HEK293 (cell line): ENCODE data around the gene SLC22A8.

ENCODE experiments used
- CTCF ChIA-PET: fragments of 350-600 bp; formaldehyde crosslinking; extraction: SDS; loops from one replicate; lab custom pipeline; 2021; ENCODE audit warnings: antibody characterized with exemption; lab: Yijun Ruan, JAX
- POLR2A ChIA-PET: fragments of 300-600 bp; formaldehyde crosslinking; extraction: SDS; loops from one replicate; lab custom pipeline; 2020; ENCODE audit warnings: antibody characterized with exemption, inconsistent platforms; lab: Yijun Ruan, JAX
- H3K27ac ChIP-seq: fragments of 200-500 bp; sonication (Bioruptor generic); 2 replicates; pipeline ENCODE4 v1.5.1; 2014; ENCODE audit warnings: low read depth, low read length, control low read depth, inconsistent platforms; ENCODE audit errors: extremely low read depth
- H3K36me3 ChIP-seq, 2 experiments: fragments of 200-500 bp in 1 of 2; sonication (Bioruptor generic) in 1 of 2; 1 replicate in 1 of 2; 2 replicates in 1 of 2; pipeline ENCODE4 v1.5.1; 2014 to 2017; ENCODE audit warnings: inconsistent platforms in 2 of 2, low read length in 2 of 2; ENCODE audit not compliant: control insufficient read depth in 2 of 2, insufficient read depth in 1 of 2
- H3K4me1 ChIP-seq: fragments of 200-500 bp; sonication (Bioruptor generic); 2 replicates; pipeline ENCODE4 v1.5.1; 2014; ENCODE audit warnings: mild to moderate bottlenecking, low read length, inconsistent platforms; ENCODE audit not compliant: control insufficient read depth, insufficient read depth
- H3K4me3 ChIP-seq: 2 replicates; pipeline ENCODE4 v1.5.1; 2011; ENCODE audit warnings: low read depth, mild to moderate bottlenecking, control low read depth, low read length, moderate library complexity
- H3K9me3 ChIP-seq: fragments of 200-500 bp; sonication (Bioruptor generic); 2 replicates; pipeline ENCODE4 v1.5.1; 2014; ENCODE audit warnings: low read depth, low read length, inconsistent platforms; ENCODE audit not compliant: control insufficient read depth, insufficient read depth
- ELK4 ChIP-seq: IDR thresholded peaks from 2 replicates; pipeline ENCODE4 v1.6.1; 2011; ENCODE audit warnings: mild to moderate bottlenecking, low read depth, low read length, borderline replicate concordance
- GLI4 ChIP-seq: fragments of 450-650 bp; formaldehyde crosslinking; IDR thresholded peaks from 2 replicates; pipeline ENCODE4 v1.5.1; 2016; ENCODE audit warnings: missing biosample characterization, missing genetic modification characterization
- KLF10 ChIP-seq: fragments of 450-650 bp; IDR thresholded peaks from 2 replicates; pipeline ENCODE4 v1.5.1; 2018; ENCODE audit warnings: missing biosample characterization, mild to moderate bottlenecking, missing genetic modification characterization
- SP3 ChIP-seq: fragments of 450-650 bp; formaldehyde crosslinking; IDR thresholded peaks from 2 replicates; pipeline ENCODE4 v1.5.1; 2016; ENCODE audit warnings: missing biosample characterization, missing genetic modification characterization
- SP7 ChIP-seq: fragments of 450-650 bp; formaldehyde crosslinking; IDR thresholded peaks from 2 replicates; pipeline ENCODE4 v1.5.1; 2016; ENCODE audit warnings: missing biosample characterization, missing genetic modification characterization
- YY1 ChIP-seq: fragments of 450-650 bp; formaldehyde crosslinking; IDR thresholded peaks from 2 replicates; pipeline ENCODE4 v1.5.1; 2018; ENCODE audit warnings: missing biosample characterization, missing genetic modification characterization
- ZNF10 ChIP-seq: fragments of 450-650 bp; formaldehyde crosslinking; IDR thresholded peaks from 2 replicates; pipeline ENCODE4 v1.5.1; 2017; ENCODE audit warnings: missing biosample characterization, missing genetic modification characterization
- ZNF2 ChIP-seq: fragments of 450-650 bp; formaldehyde crosslinking; IDR thresholded peaks from 2 replicates; pipeline ENCODE4 v1.5.1; 2016; ENCODE audit warnings: missing biosample characterization, missing genetic modification characterization
- ZNF221 ChIP-seq: fragments of 450-650 bp; formaldehyde crosslinking; IDR thresholded peaks from 2 replicates; pipeline ENCODE4 v1.5.1; 2017; ENCODE audit warnings: missing biosample characterization, missing genetic modification characterization, borderline replicate concordance
- ZNF248 ChIP-seq: fragments of 450-650 bp; formaldehyde crosslinking; IDR thresholded peaks from 2 replicates; pipeline ENCODE4 v1.5.1; 2017; ENCODE audit warnings: missing biosample characterization, missing genetic modification characterization
- ZNF292 ChIP-seq: fragments of 450-650 bp; formaldehyde crosslinking; IDR thresholded peaks from 2 replicates; pipeline ENCODE4 v1.5.1; 2016; ENCODE audit warnings: low read depth, missing biosample characterization, missing genetic modification characterization, borderline replicate concordance
- ZNF398 ChIP-seq: fragments of 450-650 bp; formaldehyde crosslinking; IDR thresholded peaks from 2 replicates; pipeline ENCODE4 v1.5.1; 2017; ENCODE audit warnings: missing biosample characterization, missing genetic modification characterization
- ZNF473 ChIP-seq: fragments of 450-650 bp; formaldehyde crosslinking; IDR thresholded peaks from 2 replicates; pipeline ENCODE4 v1.5.1; 2017; ENCODE audit warnings: missing biosample characterization, missing genetic modification characterization
- ZNF514 ChIP-seq: fragments of 450-650 bp; formaldehyde crosslinking; IDR thresholded peaks from 2 replicates; pipeline ENCODE4 v1.5.1; 2016; ENCODE audit warnings: missing biosample characterization, missing genetic modification characterization
- ZNF561 ChIP-seq: fragments of 450-650 bp; IDR thresholded peaks from 2 replicates; pipeline ENCODE4 v1.5.1; 2018; ENCODE audit warnings: missing biosample characterization, missing genetic modification characterization, borderline replicate concordance
- ZNF596 ChIP-seq: fragments of 450-650 bp; IDR thresholded peaks from 2 replicates; pipeline ENCODE4 v1.5.0; 2018; ENCODE audit warnings: missing biosample characterization, mild to moderate bottlenecking, missing genetic modification characterization, moderate library complexity
- ZNF624 ChIP-seq: fragments of 450-650 bp; formaldehyde crosslinking; IDR thresholded peaks from 2 replicates; pipeline ENCODE4 v1.5.1; 2017; ENCODE audit warnings: missing biosample characterization, missing genetic modification characterization
- ZNF707 ChIP-seq: fragments of 450-650 bp; formaldehyde crosslinking; IDR thresholded peaks from 2 replicates; pipeline ENCODE4 v1.5.1; 2016; ENCODE audit warnings: missing biosample characterization, missing genetic modification characterization
- ZSCAN30 ChIP-seq: fragments of 450-650 bp; IDR thresholded peaks from 2 replicates; pipeline ENCODE4 v1.5.1; 2018; ENCODE audit warnings: missing biosample characterization, mild to moderate bottlenecking, missing genetic modification characterization, moderate library complexity
- TF ChIP-seq, protein P1 (sequence below): fragments of 450-650 bp; formaldehyde crosslinking; IDR thresholded peaks from 2 replicates; pipeline ENCODE4 v1.5.1; 2017; ENCODE audit warnings: missing biosample characterization, missing genetic modification characterization
- TF ChIP-seq, protein P2 (sequence below): fragments of 450-650 bp; formaldehyde crosslinking; conservative IDR thresholded peaks from 2 replicates; pipeline ENCODE4 v1.5.1; 2016; ENCODE audit warnings: low read depth, missing biosample characterization, missing genetic modification characterization

SLC22A8 gene

DNA sequence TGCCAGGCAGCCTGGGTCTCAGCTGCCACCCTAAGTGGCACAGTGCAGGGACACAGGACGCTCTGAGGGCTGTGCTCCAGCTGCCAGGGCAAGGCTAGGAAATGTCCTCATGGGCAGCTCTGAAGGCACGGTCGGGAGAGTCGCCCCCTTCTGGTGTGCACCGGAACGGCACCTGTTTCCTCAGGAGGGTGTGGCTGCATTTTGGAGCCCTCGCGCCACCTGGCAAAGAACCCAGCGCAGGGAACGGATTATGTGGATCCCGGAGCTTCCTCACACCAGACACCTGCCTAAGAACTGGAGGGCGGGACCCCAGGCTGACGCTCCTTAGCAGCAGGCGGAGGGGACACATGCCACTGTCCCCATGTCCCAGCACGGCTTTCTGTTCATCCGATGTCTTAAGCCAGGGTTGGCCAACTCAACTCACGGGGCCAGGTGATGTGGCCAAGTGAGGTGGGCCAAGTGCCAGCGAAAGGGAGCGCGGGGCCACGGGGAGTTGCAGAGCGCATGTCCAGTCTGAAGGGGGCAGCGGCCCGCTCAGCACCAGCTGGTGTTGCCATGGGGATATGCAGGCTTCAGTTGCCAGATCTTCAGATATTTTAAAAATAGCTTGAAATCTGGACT, 5.1 kb upstream of the SLC22A8 start (continued):
- TF ChIP-seq, protein P1, sequence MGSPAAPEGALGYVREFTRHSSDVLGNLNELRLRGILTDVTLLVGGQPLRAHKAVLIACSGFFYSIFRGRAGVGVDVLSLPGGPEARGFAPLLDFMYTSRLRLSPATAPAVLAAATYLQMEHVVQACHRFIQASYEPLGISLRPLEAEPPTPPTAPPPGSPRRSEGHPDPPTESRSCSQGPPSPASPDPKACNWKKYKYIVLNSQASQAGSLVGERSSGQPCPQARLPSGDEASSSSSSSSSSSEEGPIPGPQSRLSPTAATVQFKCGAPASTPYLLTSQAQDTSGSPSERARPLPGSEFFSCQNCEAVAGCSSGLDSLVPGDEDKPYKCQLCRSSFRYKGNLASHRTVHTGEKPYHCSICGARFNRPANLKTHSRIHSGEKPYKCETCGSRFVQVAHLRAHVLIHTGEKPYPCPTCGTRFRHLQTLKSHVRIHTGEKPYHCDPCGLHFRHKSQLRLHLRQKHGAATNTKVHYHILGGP: no peak
- TF ChIP-seq ZNF2 (tag by site-specific recombination): no peak
- TF ChIP-seq YY1: no peak
- no peak for TF ChIP-seq ELK4
- TF ChIP-seq ZNF596 (tag by site-specific recombination): no peak
- TF ChIP-seq ZNF561 (tag by site-specific recombination): no peak

DNA sequence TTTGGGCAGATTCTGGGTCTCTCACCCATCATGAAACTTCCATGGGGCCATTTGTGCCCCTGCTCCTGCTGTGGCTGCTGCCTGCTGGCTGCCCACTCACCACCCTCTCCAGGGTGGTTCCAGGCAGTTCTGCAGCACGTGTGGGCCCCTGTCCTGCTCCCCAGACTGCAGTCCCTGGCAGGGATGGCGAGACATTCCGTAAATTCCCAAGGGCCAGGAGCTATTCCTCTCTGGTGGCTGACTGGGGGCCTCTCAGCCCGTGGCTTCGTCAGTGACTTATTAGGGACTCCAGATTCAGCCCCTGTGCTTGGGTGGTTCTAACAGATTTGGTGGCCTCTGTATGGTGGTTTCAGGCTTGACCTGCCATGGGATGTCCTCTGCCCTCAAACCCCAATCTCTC, 3.9 kb upstream of the SLC22A8 start:
- H3K9me3 ChIP-seq: no peaks in the 10 kb centered on the region
- no peaks in the 10 kb centered on the region; the same call in 1 of the 2 replicates for H3K4me1 ChIP-seq
- ChIA-PET POLR2A (interaction anchor here (0.7 to 1.6 kb wide), 2 partner anchors 105 to 178 kb away, joined by 3 to 5 read pairs; no protein-coding TSS in a partner anchor), CTCF (interaction anchor here (1.0 to 8.6 kb wide), 9 partner anchors 10 to 121 kb away, joined by 3 to 450 read pairs (median 5); no protein-coding TSS in a partner anchor)
- TF ChIP-seq SP7 (tag by site-specific recombination) (no peak), KLF10 (tag by site-specific recombination) (no peak), ZNF514 (tag by site-specific recombination) (no peak), ZNF10 (tag by site-specific recombination) (no peak), SP3 (tag by site-specific recombination) (no peak), ZNF221 (tag by site-specific recombination) (no peak), ZNF398 (no peak), GLI4 (tag by site-specific recombination) (no peak), ZSCAN30 (tag by site-specific recombination) (no peak), ZNF248 (tag by site-specific recombination) (no peak), ZNF292 (tag by site-specific recombination) (no peak), ZNF707 (no peak), ZNF473 (tag by site-specific recombination) (no peak), ZNF624 (tag by site-specific recombination) (no peak)
- TF ChIP-seq, protein P2, sequence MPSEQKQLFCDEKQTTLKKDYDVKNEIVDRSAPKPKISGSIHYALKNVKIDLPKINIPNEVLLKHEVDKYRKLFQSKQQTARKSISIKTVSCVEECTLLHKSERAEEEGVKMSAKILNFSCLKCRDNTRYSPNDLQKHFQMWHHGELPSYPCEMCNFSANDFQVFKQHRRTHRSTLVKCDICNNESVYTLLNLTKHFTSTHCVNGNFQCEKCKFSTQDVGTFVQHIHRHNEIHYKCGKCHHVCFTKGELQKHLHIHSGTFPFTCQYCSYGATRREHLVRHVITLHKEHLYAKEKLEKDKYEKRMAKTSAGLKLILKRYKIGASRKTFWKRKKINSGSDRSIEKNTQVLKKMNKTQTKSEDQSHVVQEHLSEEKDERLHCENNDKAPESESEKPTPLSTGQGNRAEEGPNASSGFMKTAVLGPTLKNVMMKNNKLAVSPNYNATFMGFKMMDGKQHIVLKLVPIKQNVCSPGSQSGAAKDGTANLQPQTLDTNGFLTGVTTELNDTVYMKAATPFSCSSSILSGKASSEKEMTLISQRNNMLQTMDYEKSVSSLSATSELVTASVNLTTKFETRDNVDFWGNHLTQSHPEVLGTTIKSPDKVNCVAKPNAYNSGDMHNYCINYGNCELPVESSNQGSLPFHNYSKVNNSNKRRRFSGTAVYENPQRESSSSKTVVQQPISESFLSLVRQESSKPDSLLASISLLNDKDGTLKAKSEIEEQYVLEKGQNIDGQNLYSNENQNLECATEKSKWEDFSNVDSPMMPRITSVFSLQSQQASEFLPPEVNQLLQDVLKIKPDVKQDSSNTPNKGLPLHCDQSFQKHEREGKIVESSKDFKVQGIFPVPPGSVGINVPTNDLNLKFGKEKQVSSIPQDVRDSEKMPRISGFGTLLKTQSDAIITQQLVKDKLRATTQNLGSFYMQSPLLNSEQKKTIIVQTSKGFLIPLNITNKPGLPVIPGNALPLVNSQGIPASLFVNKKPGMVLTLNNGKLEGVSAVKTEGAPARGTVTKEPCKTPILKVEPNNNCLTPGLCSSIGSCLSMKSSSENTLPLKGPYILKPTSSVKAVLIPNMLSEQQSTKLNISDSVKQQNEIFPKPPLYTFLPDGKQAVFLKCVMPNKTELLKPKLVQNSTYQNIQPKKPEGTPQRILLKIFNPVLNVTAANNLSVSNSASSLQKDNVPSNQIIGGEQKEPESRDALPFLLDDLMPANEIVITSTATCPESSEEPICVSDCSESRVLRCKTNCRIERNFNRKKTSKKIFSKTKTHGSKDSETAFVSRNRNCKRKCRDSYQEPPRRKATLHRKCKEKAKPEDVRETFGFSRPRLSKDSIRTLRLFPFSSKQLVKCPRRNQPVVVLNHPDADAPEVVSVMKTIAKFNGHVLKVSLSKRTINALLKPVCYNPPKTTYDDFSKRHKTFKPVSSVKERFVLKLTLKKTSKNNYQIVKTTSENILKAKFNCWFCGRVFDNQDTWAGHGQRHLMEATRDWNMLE (tag by site-specific recombination): no peak
- no peak overlapping the region for H3K4me3 ChIP-seq
- H3K27ac ChIP-seq: no peak overlapping the region
- no peaks in the 10 kb centered on the region for H3K36me3 ChIP-seq
